ENCODE results near the gene TRAF2. TPM values are rescaled to one million over a fixed set of nuclear protein-coding genes. Genes with fewer than 3 reads are reported as not detected.
A peak's percentile ranks its signal among the peaks of the same experiment; 100 is the strongest.

The TRAF2 gene
- total RNA-seq, 4 donors from 2014 or later: 9.7 to 18.3 (median 15.4) TPM

DNA sequence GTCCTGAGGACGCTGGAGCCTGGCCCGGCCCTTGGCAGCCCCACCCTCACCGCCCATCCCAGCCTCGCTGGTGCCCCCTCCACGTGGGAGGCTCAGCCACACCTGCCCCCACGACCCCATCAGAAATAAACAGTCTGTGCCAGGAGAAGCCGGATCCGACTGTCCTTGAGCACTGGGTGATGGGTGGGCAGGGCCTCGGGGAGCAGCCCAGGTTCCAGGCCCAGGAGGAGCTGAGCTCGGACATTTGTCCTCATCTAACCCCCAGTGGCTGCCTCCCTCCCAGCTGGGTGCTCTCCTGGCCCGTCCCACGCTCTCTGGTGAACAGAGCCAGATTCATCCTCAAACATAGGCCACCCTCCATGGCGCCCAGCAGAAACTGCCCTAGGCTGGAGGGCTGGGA is 86.4 kb downstream of the TRAF2 start:
- Histone ChIP-seq H3K4me3 (replicated peaks in 1 of 3) (no peak overlapping the region), H3K36me3 (no peaks in the 10 kb centered on the region), H3K27me3 (no peaks in the 10 kb centered on the region), H3K4me1 (peaks cover 2 to 6% of the 10 kb centered on the region in 2 donors), H3K9me3 (no peaks in the 10 kb centered on the region), H3K27ac (no peak overlapping the region)
- TF ChIP-seq, protein P1, sequence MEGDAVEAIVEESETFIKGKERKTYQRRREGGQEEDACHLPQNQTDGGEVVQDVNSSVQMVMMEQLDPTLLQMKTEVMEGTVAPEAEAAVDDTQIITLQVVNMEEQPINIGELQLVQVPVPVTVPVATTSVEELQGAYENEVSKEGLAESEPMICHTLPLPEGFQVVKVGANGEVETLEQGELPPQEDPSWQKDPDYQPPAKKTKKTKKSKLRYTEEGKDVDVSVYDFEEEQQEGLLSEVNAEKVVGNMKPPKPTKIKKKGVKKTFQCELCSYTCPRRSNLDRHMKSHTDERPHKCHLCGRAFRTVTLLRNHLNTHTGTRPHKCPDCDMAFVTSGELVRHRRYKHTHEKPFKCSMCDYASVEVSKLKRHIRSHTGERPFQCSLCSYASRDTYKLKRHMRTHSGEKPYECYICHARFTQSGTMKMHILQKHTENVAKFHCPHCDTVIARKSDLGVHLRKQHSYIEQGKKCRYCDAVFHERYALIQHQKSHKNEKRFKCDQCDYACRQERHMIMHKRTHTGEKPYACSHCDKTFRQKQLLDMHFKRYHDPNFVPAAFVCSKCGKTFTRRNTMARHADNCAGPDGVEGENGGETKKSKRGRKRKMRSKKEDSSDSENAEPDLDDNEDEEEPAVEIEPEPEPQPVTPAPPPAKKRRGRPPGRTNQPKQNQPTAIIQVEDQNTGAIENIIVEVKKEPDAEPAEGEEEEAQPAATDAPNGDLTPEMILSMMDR (IDR thresholded peaks at IDR 0.05): no peak
- TF ChIP-seq POLR2A (IDR thresholded peaks at IDR 0.05): no peak
- 70 to 72% methylated on average over 8 to 12 of the region's 13 CpGs for WGBS, 2 donors
- intact Hi-C loops (cut with DNase I): no loop called here
- DNase-seq: no peak

DNA sequence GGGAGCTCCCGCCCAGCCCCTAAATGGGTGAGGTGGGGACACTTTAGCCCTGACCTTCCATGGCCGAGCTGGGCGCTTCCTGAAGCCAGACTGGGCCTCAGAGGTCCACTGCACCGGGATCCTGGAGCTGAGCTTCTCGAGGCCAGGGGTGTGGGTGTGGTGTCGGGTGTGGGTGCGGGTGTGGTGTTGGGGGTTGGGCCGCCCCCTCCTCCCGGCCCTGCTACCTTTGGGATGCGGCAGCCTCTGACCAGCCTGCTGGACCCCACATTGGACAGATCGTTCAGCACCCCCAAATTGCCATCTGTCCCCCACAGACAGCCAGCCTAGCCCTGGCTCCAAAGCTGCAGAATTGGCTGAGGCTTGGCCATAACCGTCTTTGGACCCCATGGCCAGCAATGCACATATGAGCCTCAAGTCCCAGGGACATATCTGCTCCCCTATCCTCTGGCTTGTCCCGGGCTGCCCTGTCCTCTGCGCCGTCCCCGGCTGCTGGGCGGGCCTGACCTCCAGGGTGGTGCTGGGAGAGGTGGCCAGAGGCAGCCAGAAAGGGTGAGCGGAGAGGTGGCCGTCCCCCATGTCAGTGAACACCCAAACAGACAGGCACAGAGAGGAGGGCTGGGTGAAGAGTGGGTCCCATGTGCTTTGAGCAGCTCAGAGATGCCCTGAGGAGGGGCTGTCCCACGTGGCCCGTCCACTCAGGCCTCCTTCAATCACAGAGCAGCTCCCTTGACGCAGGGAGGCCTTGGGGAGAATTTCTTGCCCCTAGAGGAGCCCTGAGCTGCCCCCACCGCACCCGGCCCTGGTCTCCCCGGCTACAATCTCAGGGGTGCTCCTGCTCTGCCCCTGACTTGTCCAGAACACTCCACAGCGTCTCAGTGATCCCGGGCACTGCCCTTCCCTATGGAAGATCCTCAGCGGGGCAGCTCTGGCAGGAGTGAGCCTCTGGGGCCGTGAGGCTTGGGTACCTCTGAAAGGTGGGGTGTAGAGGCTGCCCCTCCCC is 87.6 kb downstream of the TRAF2 start:
- 86 to 96% methylated on average over 18 to 26 of the region's 29 CpGs for WGBS, 2 donors
- Histone ChIP-seq H3K36me3 (no peaks in the 10 kb centered on the region), H3K27ac (no peak overlapping the region), H3K27me3 (no peaks in the 10 kb centered on the region), H3K4me3 (replicated peaks in 1 of 3) (no peak overlapping the region), H3K4me1 (peaks cover 7 to 13% of the 10 kb centered on the region in 2 donors), H3K9me3 (no peaks in the 10 kb centered on the region)
- TF ChIP-seq POLR2A (IDR thresholded peaks at IDR 0.05): no peak
- TF ChIP-seq, protein P1 (IDR thresholded peaks at IDR 0.05): no peak
- DNase-seq: no peak
- intact Hi-C loops (cut with DNase I): no loop called here

DNA sequence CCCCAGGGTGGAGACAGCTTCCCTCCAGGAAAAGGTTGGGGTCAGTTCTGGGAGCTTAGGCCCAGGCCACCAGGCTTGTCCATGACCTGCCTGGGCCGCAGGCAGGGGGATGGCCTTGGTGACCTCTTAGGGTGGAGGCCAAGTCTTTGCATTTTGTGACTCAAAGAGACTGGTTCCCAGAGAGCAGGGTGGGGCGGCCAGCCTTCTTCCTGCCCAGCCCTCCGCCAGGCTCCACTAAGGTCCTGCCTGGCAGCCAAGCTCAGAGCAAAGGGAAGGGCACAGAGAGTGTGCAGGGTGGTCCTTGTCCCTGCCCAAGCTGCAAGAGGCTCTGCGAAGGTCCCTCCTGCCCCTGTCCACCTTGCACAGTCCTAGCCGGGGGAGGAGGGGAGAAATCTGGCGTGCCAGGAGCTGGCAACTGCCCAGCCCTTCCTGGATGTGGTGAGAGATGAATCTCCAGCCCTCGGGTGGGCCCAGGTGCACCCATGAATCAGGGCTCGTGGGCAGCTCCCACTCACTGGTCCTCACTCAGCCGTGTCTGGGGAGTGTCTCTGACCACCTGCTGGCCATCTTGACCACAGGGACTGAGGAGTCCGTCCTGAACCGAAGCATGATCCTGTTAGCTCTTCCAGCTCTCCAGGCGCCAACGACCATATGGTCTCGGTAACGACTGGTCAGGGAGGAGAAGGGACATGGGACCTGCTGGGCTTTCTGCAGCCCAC is 88.7 kb downstream of the TRAF2 start:
- DNase-seq: no peak
- Histone ChIP-seq H3K4me3 (replicated peaks in 1 of 3) (no peak overlapping the region), H3K27ac (no peak overlapping the region), H3K4me1 (peaks cover 7 to 13% of the 10 kb centered on the region in 2 donors), H3K9me3 (no peaks in the 10 kb centered on the region), H3K36me3 (no peaks in the 10 kb centered on the region), H3K27me3 (no peaks in the 10 kb centered on the region)
- no peak for TF ChIP-seq POLR2A (IDR thresholded peaks at IDR 0.05)
- TF ChIP-seq, protein P1 (IDR thresholded peaks at IDR 0.05): no peak
- intact Hi-C loops (cut with DNase I): no loop called here
- WGBS, 2 donors: 68 to 76% methylated on average over 6 to 13 of the region's 15 CpGs

DNA sequence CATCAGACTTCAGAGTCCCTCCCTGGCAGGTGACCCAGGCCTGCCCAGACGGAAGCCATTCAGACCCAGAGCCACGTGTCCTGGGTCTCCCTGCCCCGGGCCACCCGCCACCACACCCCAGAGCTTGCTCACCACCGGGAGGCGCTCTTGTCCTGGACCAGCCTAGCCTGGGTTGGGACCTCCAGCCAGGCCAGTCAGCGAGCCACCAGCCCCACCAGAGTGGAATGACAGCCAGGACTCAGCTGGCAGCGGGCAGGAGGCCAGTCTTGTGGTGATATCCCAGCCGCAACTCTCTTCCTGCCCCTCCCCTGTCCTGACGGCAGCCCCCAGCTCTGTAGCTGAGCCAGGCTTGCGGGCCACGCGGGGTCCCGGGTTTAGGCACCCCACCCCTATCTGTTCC is 89.3 kb downstream of the TRAF2 start:
- peaks cover 7 to 13% of the 10 kb centered on the region in 2 donors for H3K4me1 ChIP-seq
- no peak overlapping the region for H3K4me3 ChIP-seq (replicated peaks in 1 of 3)
- 76 to 78% methylated on average over 8 to 10 of the region's 14 CpGs for WGBS, 2 donors
- intact Hi-C loops (cut with DNase I): no loop called here
- H3K27me3 ChIP-seq: no peaks in the 10 kb centered on the region
- H3K36me3 ChIP-seq: no peaks in the 10 kb centered on the region
- no peak for DNase-seq
- no peak for TF ChIP-seq POLR2A (IDR thresholded peaks at IDR 0.05)
- TF ChIP-seq, protein P1 (IDR thresholded peaks at IDR 0.05): peak in 1 of 6 experiments; percentile 13
- no peak overlapping the region for H3K27ac ChIP-seq
- H3K9me3 ChIP-seq: no peaks in the 10 kb centered on the region

Small RNA genes lying within 50 kb of the gene (microRNA-seq; reads per million reads assigned to microRNA genes)
- not detected for gene MIR4479

Small RNA genes lying within 50 kb of the gene (small RNA-seq; reads per million reads assigned to genes)
- gene MIR4479: not detected

Other genes starting within 250 kb of the TRAF2 start
- 100 to 1,000 TPM in 1 of 4 donors, 10 to 100 TPM in 3; 38.4 to 143 (median 81.6) TPM for gene EGFL7, start 223.6 kb upstream of the TRAF2 start, total RNA-seq
- 10 to 100 TPM; 58.6 to 78.7 (median 72.0) TPM for gene AGPAT2, start 199.1 kb upstream of the TRAF2 start, total RNA-seq
- 10 to 100 TPM; 19.4 to 23.6 (median 22.6) TPM for gene DIPK1B, start 173.9 kb upstream of the TRAF2 start, total RNA-seq
- 10 to 100 TPM in 1 of 4 donors, 1 to 10 TPM in 3; 5.8 to 10.1 (median 7.1) TPM for gene LCN10, start 143.6 kb upstream of the TRAF2 start, total RNA-seq
- 10 to 100 TPM in 1 of 4 donors, 1 to 10 TPM in 3; 1.4 to 10.0 (median 4.5) TPM for gene LCN6, start 138.0 kb upstream of the TRAF2 start, total RNA-seq
- 1 to 10 TPM in 1 of 4 donors, under 1 TPM in 1, not detected in 2; 0.93 to 1.0 TPM for gene LCN8, start 128.3 kb upstream of the TRAF2 start, total RNA-seq
- not detected for gene LCN15, start 122.0 kb upstream of the TRAF2 start, total RNA-seq
- 100 to 1,000 TPM in 3 of 4 donors, 10 to 100 TPM in 1; 81.6 to 189 (median 141) TPM for gene TMEM141, start 95.2 kb upstream of the TRAF2 start, total RNA-seq
- gene CCDC183, start 90.2 kb upstream of the TRAF2 start, total RNA-seq: 1 to 10 TPM; 1.3 to 4.6 (median 2.8) TPM
- gene RABL6, start 78.6 kb upstream of the TRAF2 start, total RNA-seq: 10 to 100 TPM; 59.8 to 84.0 (median 62.2) TPM
- gene AJM1, start 44.0 kb upstream of the TRAF2 start, total RNA-seq: 1 to 10 TPM in 3 of 4 donors, under 1 TPM in 1; 0.83 to 4.7 (median 2.3) TPM
- 100 to 1,000 TPM in 2 of 4 donors, 10 to 100 TPM in 2; 79.4 to 174 (median 115) TPM for gene PHPT1, start 37.1 kb upstream of the TRAF2 start, total RNA-seq
- 10 to 100 TPM in 2 of 4 donors, 1 to 10 TPM in 2; 4.1 to 20.4 (median 9.0) TPM for gene MAMDC4, start 34.2 kb upstream of the TRAF2 start, total RNA-seq
- gene EDF1, start 20.2 kb upstream of the TRAF2 start, total RNA-seq: 100 to 1,000 TPM; 339 to 591 (median 526) TPM
- gene FBXW5, start 58.2 kb downstream of the TRAF2 start, total RNA-seq: 100 to 1,000 TPM; 138 to 282 (median 203) TPM
- 1 to 10 TPM in 1 of 4 donors, not detected in 3; 1.8 TPM for gene C8G, start 58.7 kb downstream of the TRAF2 start, total RNA-seq
- gene LCN12, start 65.8 kb downstream of the TRAF2 start, total RNA-seq: 10 to 100 TPM; 24.3 to 85.0 (median 54.0) TPM
- 10 to 100 TPM in 3 of 4 donors, 1 to 10 TPM in 1; 5.0 to 39.5 (median 33.9) TPM for gene PTGDS, start 91.0 kb downstream of the TRAF2 start, total RNA-seq
- under 1 TPM in 1 of 4 donors, not detected in 3; 0.54 TPM for gene LCNL1, start 96.5 kb downstream of the TRAF2 start, total RNA-seq
- gene PAXX, start 105.9 kb downstream of the TRAF2 start, total RNA-seq: 100 to 1,000 TPM in 1 of 4 donors, 10 to 100 TPM in 3; 29.8 to 109 (median 50.7) TPM
- 100 to 1,000 TPM in 3 of 4 donors, 10 to 100 TPM in 1; 97.7 to 301 (median 268) TPM for gene CLIC3, start 110.1 kb downstream of the TRAF2 start, total RNA-seq
- gene ABCA2, start 141.7 kb downstream of the TRAF2 start, total RNA-seq: 10 to 100 TPM; 36.8 to 59.7 (median 50.2) TPM
- gene FUT7, start 145.6 kb downstream of the TRAF2 start, total RNA-seq: not detected
- gene NPDC1, start 159.7 kb downstream of the TRAF2 start, total RNA-seq: 10 to 100 TPM; 23.3 to 65.9 (median 35.4) TPM
- gene ENTPD2, start 167.5 kb downstream of the TRAF2 start, total RNA-seq: under 1 TPM in 2 of 4 donors, not detected in 2; 0.22 to 0.49 TPM
- 1 to 10 TPM in 1 of 4 donors, under 1 TPM in 3; 0.27 to 1.0 (median 0.72) TPM for gene SAPCD2, start 184.0 kb downstream of the TRAF2 start, total RNA-seq
- gene UAP1L1, start 191.0 kb downstream of the TRAF2 start, total RNA-seq: 10 to 100 TPM in 2 of 4 donors, 1 to 10 TPM in 2; 9.3 to 15.7 (median 12.4) TPM
- 10 to 100 TPM; 48.2 to 73.8 (median 67.2) TPM for gene MAN1B1, start 200.5 kb downstream of the TRAF2 start, total RNA-seq
- gene DPP7, start 228.2 kb downstream of the TRAF2 start, total RNA-seq: 100 to 1,000 TPM; 120 to 209 (median 157) TPM